ENCODE measurements around the gene ASPG.
A peak's percentile ranks its signal among the peaks of the same experiment; 100 is the strongest.

The ASPG gene

DNA sequence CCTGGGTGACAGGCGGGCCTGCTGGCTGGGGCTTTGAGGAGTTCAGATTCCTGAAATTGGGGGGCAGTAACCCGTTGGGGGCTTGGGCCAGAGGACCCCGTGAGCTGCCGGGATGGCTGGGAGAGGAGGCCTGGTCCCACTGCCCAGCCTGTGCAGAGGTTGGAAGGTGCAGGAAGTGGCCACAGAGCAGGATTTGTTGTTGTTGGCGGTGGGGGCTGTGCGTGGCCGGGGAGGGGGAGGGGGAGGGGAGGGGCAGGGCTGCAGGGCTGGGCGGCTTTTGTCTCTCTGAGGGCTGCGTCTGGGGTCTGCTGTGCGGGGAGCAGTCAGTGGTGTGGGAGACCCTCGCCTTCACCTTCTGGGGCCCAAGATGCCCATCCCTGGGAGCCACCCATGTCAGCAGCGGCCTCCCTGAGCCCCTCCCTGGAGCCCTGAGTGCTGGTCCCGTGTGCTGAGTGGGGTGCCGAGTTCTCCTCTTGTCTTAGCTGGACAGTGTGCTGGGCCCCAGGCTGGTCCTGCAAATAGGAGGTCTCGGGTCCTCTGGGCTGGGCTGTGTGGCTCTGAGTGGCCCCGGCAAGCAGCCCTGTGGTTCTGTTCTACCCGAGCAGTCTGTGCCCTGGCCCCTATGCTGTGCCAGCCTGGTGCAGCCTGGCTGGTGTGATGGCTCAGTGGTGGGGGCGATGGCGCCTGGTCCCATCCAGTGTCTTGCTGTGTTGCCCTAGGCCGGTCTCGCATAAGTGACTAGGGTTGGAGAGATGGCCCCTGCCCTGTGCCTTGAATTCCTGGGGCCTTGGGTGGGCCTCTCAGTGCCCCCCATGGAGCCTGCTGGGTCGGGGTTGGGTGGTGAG is 63.2 kb downstream of the ASPG start:
- ATAC-seq = no peak; the same call in 2 of the 3 replicates
- TF ChIP-seq TOX (CRISPR knock-in tag; IDR thresholded peaks at IDR 0.05; ENCODE audit: borderline replicate concordance) (no peak), CSDC2 (CRISPR knock-in tag; IDR thresholded peaks at IDR 0.05) (no peak), ZNF8 (CRISPR knock-in tag; IDR thresholded peaks at IDR 0.05) (no peak), BACH2 (CRISPR knock-in tag; IDR thresholded peaks at IDR 0.05; ENCODE audit: borderline replicate concordance) (no peak), ISL1 (CRISPR knock-in tag; IDR thresholded peaks at IDR 0.05) (no peak), ZNF565 (CRISPR knock-in tag; conservative IDR thresholded peaks at IDR 0.05; ENCODE audit: low read depth) (no peak), SNAI2 (CRISPR knock-in tag; IDR thresholded peaks at IDR 0.05) (no peak), GLIS3 (CRISPR knock-in tag; IDR thresholded peaks at IDR 0.05) (no peak), ESRRG (CRISPR knock-in tag; IDR thresholded peaks at IDR 0.05) (no peak), ZFP30 (CRISPR knock-in tag; IDR thresholded peaks at IDR 0.05) (no peak), PPARA (CRISPR knock-in tag; IDR thresholded peaks at IDR 0.05; ENCODE audit: borderline replicate concordance) (no peak)
- TF ChIP-seq, protein P1, sequence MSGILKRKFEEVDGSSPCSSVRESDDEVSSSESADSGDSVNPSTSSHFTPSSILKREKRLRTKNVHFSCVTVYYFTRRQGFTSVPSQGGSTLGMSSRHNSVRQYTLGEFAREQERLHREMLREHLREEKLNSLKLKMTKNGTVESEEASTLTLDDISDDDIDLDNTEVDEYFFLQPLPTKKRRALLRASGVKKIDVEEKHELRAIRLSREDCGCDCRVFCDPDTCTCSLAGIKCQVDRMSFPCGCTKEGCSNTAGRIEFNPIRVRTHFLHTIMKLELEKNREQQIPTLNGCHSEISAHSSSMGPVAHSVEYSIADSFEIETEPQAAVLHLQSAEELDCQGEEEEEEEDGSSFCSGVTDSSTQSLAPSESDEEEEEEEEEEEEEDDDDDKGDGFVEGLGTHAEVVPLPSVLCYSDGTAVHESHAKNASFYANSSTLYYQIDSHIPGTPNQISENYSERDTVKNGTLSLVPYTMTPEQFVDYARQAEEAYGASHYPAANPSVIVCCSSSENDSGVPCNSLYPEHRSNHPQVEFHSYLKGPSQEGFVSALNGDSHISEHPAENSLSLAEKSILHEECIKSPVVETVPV (CRISPR knock-in tag; IDR thresholded peaks at IDR 0.05) = no peak
- TF ChIP-seq, protein P2, sequence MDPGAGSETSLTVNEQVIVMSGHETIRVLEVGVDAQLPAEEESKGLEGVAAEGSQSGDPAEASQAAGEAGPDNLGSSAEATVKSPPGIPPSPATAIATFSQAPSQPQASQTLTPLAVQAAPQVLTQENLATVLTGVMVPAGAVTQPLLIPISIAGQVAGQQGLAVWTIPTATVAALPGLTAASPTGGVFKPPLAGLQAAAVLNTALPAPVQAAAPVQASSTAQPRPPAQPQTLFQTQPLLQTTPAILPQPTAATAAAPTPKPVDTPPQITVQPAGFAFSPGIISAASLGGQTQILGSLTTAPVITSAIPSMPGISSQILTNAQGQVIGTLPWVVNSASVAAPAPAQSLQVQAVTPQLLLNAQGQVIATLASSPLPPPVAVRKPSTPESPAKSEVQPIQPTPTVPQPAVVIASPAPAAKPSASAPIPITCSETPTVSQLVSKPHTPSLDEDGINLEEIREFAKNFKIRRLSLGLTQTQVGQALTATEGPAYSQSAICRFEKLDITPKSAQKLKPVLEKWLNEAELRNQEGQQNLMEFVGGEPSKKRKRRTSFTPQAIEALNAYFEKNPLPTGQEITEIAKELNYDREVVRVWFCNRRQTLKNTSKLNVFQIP (CRISPR knock-in tag; IDR thresholded peaks at IDR 0.05; ENCODE audit: borderline replicate concordance, low read depth) = no peak

DNA sequence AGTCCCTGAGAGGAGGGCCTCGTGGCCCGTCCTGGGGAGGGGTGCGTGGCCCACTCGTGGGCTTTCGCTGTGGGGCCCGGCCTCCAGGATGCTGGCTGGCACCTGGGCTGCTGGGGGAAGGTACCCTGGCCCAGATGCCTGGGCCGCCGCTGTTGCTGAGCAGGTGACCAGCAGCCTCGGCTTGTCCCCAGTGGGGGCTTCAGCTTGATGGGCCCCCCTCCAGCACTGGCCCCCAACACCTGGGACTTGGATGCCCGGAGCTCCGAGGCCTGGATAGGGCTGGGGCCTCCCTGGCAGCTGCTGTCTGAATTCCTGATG is 63.7 kb downstream of the ASPG start:
- TF ChIP-seq TCF4 (CRISPR knock-in tag; IDR thresholded peaks at IDR 0.05; ENCODE audit: borderline replicate concordance) = no peak
- no peak for TF ChIP-seq ISL1 (CRISPR knock-in tag; IDR thresholded peaks at IDR 0.05)
- TF ChIP-seq ZNF70 (CRISPR knock-in tag; IDR thresholded peaks at IDR 0.05) = no peak
- no peak for TF ChIP-seq GLIS3 (CRISPR knock-in tag; IDR thresholded peaks at IDR 0.05)
- no peak for TF ChIP-seq OSR1 (CRISPR knock-in tag; IDR thresholded peaks at IDR 0.05)
- no peak for TF ChIP-seq TOX (CRISPR knock-in tag; IDR thresholded peaks at IDR 0.05; ENCODE audit: borderline replicate concordance)
- TF ChIP-seq ZFP3 (CRISPR knock-in tag; IDR thresholded peaks at IDR 0.05) = no peak
- no peak for TF ChIP-seq SNAI2 (CRISPR knock-in tag; IDR thresholded peaks at IDR 0.05)

DNA sequence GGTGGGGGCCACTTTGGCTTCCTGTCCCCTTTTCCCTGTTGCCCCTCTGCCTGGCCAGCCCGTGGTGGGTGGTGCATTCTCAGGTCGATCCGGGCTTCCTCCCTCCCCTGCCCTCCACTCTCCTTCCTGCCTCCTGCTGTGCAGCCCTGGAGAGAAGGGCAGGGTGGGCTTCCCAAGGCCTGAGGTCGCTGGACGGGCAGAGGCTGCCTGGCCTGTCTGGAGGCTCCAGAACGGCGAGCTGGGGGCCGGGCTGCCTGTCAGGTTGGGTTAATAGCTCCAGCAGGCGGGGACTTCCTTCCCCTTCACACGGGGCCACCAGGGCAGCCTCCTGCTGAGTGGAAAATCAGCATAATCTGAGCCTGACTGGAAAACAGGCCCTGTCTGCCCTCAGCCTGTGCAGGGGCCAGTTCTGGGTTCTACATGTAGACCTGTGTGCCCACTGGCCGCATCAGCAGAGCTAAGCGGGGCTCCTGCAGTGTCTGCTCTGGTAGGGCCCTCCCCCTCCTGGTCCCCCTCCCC is 64.2 kb downstream of the ASPG start:
- peak; percentile 87 for ATAC-seq
- TF ChIP-seq SNAI2 (CRISPR knock-in tag; IDR thresholded peaks at IDR 0.05) = no peak
- no peak for TF ChIP-seq ZFP30 (CRISPR knock-in tag; IDR thresholded peaks at IDR 0.05)
- TF ChIP-seq ZNF70 (CRISPR knock-in tag; IDR thresholded peaks at IDR 0.05) = no peak

More for the DNA sequence above, 63.7 kb downstream of the ASPG start:
- no peak for ATAC-seq

DNA sequence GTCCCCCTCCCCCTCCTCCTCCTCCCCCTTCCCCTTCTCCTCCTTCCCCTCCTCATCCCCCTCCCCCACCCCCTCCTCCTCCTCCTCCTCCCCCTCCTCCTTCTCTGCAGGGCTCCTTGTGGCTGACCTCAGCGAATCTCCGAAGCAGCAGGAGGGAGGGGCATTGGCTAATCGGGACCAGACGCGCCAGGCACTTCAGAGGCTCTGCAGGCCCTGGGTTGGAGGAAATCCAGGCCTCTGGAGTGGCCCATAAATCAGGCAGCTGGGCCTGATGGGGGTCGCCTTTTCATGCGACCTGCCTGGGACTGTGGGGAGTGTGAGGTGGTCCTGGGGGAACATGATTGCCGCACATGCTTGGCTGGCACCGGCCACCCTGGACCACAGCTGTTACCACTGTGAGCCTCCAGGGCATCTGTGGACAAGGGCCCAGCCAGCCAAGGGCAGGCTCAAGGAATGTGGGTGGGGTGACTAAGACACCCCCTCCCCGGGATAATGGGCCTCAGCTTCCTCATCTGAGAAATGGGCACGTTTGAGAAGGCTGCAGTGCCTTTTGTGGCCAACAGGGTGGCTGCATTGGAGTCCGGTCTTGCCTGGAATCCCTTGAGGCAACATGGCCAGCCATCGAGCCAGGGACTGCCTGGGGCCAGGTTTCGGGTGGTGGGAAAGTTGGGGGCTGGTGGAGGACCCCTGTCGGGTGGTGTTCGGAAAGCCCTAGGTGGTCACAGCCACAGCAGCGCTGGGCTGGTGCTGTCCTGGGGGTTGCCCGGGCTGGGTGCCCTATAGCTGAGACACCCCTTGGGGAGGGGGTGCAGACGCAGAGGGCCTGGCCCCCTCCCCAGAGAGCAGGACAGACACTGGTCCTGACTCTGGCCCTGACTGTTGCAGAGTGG is 64.9 kb downstream of the ASPG start:
- ATAC-seq = peak; percentile 85
- TF ChIP-seq TCF4 (CRISPR knock-in tag; IDR thresholded peaks at IDR 0.05; ENCODE audit: borderline replicate concordance) = peak; percentile 90
- TF ChIP-seq, protein P3, sequence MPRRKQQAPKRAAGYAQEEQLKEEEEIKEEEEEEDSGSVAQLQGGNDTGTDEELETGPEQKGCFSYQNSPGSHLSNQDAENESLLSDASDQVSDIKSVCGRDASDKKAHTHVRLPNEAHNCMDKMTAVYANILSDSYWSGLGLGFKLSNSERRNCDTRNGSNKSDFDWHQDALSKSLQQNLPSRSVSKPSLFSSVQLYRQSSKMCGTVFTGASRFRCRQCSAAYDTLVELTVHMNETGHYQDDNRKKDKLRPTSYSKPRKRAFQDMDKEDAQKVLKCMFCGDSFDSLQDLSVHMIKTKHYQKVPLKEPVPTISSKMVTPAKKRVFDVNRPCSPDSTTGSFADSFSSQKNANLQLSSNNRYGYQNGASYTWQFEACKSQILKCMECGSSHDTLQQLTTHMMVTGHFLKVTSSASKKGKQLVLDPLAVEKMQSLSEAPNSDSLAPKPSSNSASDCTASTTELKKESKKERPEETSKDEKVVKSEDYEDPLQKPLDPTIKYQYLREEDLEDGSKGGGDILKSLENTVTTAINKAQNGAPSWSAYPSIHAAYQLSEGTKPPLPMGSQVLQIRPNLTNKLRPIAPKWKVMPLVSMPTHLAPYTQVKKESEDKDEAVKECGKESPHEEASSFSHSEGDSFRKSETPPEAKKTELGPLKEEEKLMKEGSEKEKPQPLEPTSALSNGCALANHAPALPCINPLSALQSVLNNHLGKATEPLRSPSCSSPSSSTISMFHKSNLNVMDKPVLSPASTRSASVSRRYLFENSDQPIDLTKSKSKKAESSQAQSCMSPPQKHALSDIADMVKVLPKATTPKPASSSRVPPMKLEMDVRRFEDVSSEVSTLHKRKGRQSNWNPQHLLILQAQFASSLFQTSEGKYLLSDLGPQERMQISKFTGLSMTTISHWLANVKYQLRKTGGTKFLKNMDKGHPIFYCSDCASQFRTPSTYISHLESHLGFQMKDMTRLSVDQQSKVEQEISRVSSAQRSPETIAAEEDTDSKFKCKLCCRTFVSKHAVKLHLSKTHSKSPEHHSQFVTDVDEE (CRISPR knock-in tag; IDR thresholded peaks at IDR 0.05) = peak; percentile 96
- TF ChIP-seq ZC3H10 (CRISPR knock-in tag; IDR thresholded peaks at IDR 0.05) = no peak
- TF ChIP-seq, protein P2 (CRISPR knock-in tag; IDR thresholded peaks at IDR 0.05; ENCODE audit: borderline replicate concordance, low read depth) = no peak
- TF ChIP-seq SNAI2 (CRISPR knock-in tag; IDR thresholded peaks at IDR 0.05) = 0 out of 2 replicates have a peak, but pooled peaks have one; percentile 52
- TF ChIP-seq, protein P4, sequence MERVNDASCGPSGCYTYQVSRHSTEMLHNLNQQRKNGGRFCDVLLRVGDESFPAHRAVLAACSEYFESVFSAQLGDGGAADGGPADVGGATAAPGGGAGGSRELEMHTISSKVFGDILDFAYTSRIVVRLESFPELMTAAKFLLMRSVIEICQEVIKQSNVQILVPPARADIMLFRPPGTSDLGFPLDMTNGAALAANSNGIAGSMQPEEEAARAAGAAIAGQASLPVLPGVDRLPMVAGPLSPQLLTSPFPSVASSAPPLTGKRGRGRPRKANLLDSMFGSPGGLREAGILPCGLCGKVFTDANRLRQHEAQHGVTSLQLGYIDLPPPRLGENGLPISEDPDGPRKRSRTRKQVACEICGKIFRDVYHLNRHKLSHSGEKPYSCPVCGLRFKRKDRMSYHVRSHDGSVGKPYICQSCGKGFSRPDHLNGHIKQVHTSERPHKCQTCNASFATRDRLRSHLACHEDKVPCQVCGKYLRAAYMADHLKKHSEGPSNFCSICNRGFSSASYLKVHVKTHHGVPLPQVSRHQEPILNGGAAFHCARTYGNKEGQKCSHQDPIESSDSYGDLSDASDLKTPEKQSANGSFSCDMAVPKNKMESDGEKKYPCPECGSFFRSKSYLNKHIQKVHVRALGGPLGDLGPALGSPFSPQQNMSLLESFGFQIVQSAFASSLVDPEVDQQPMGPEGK (CRISPR knock-in tag; IDR thresholded peaks at IDR 0.05; ENCODE audit: borderline replicate concordance) = peak; percentile 98
- TF ChIP-seq RARB (CRISPR knock-in tag; IDR thresholded peaks at IDR 0.05) = no peak
- TF ChIP-seq ZFP3 (CRISPR knock-in tag; IDR thresholded peaks at IDR 0.05) = peak; percentile 29; the same call in 1 of the 2 replicates
- no peak; the same call in 1 of the 2 replicates for TF ChIP-seq CSDC2 (CRISPR knock-in tag; IDR thresholded peaks at IDR 0.05)
- TF ChIP-seq ZNF565 (CRISPR knock-in tag; conservative IDR thresholded peaks at IDR 0.05; ENCODE audit: low read depth) = peak; percentile 86
- TF ChIP-seq, protein P5, sequence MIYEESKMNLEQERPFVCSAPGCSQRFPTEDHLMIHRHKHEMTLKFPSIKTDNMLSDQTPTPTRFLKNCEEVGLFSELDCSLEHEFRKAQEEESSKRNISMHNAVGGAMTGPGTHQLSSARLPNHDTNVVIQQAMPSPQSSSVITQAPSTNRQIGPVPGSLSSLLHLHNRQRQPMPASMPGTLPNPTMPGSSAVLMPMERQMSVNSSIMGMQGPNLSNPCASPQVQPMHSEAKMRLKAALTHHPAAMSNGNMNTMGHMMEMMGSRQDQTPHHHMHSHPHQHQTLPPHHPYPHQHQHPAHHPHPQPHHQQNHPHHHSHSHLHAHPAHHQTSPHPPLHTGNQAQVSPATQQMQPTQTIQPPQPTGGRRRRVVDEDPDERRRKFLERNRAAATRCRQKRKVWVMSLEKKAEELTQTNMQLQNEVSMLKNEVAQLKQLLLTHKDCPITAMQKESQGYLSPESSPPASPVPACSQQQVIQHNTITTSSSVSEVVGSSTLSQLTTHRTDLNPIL (CRISPR knock-in tag; IDR thresholded peaks at IDR 0.05; ENCODE audit: low read depth) = 0 out of 2 replicates have a peak, but pooled peaks have one; percentile 37
- TF ChIP-seq ESRRG (CRISPR knock-in tag; IDR thresholded peaks at IDR 0.05) = no peak
- 0 out of 2 replicates have a peak, but pooled peaks have one; percentile 30 for TF ChIP-seq ZNF70 (CRISPR knock-in tag; IDR thresholded peaks at IDR 0.05)
